DMS114 treated with DMSO at 0.1 percent for 48 hours (cell line): Measurements from ENCODE around the gene CDK2.
A peak's percentile ranks its signal among the peaks of the same experiment; 100 is the strongest.
"Not testable (repeated sequence)": the region's sequence is repeated elsewhere in the genome, so short reads cannot be mapped to it uniquely, and the experiment has no call there.

Experiments
- DNase-seq: peaks from one replicate; lab custom pipeline; 2025; ENCODE audit not compliant: unreplicated experiment; lab: John Stamatoyannopoulos, UW

The CDK2 gene

GRCh38 chr12:55979069-55979468, 12.4 kb downstream of the CDK2 start:
- DNase-seq, result no peak

GRCh38 chr12:55981882-55982281, 15.3 kb downstream of the CDK2 start:
- not testable (repeated sequence) for DNase-seq

GRCh38 chr12:55982319-55982936, 15.8 kb downstream of the CDK2 start:
- no peak for DNase-seq

- no peak for DNase-seq
These were observed 16.7 kb downstream of the CDK2 start for GRCh38 chr12:55983232-55983842.

GRCh38 chr12:55984861-55985260, 18.2 kb downstream of the CDK2 start:
- DNase-seq, result no peak

GRCh38 chr12:55985341-55985740, 18.7 kb downstream of the CDK2 start:
- DNase-seq, result no peak

- not testable (repeated sequence) for DNase-seq
These were observed 19.3 kb downstream of the CDK2 start for GRCh38 chr12:55985976-55986375.

GRCh38 chr12:55991110-55991509, 24.5 kb downstream of the CDK2 start:
- no peak for DNase-seq

- DNase-seq, result no peak
These were observed 26.7 kb downstream of the CDK2 start for GRCh38 chr12:55993230-55993853.

GRCh38 chr12:55995366-55995765, 28.7 kb downstream of the CDK2 start:
- DNase-seq, result no peak

- peak; percentile 76 for DNase-seq
These were observed 29.6 kb downstream of the CDK2 start for GRCh38 chr12:55996201-55996714.

GRCh38 chr12:55996715-55997534, 30.3 kb downstream of the CDK2 start, which contains the start of gene SUOX:
TSS of gene SUOX (plus strand) at chr12:55997276. CDS start at chr12:56002222, 4,946 bp downstream.
- DNase-seq, result peak; percentile 98

GRCh38 chr12:55997535-55997859, 30.9 kb downstream of the CDK2 start:
- no peak for DNase-seq

- DNase-seq, result not testable (repeated sequence)
These were observed 32.9 kb downstream of the CDK2 start for GRCh38 chr12:55999522-55999921.

- not testable (repeated sequence) for DNase-seq
These were observed 33.4 kb downstream of the CDK2 start for GRCh38 chr12:55999999-56000540.

- no peak for DNase-seq
These were observed 35.0 kb downstream of the CDK2 start for GRCh38 chr12:56001487-56002100.

- not testable (repeated sequence) for DNase-seq
These were observed 36.7 kb downstream of the CDK2 start for GRCh38 chr12:56003376-56003775.

- no peak for DNase-seq
These were observed 37.6 kb downstream of the CDK2 start for GRCh38 chr12:56004211-56004610.

GRCh38 chr12:56007564-56008559, 41.2 kb downstream of the CDK2 start:
- peak; percentile 63 for DNase-seq
